ENCODE data around the gene RIMOC1.

GRCh38 chr5:41906151-41906550, 2.0 kb downstream of the RIMOC1 start:
- no peak for TF ChIP-seq CTCF (IDR thresholded peaks at IDR 0.05)
- TF ChIP-seq EZH2 (IDR thresholded peaks at IDR 0.05; ENCODE audit: borderline replicate concordance, insufficient read depth, low read depth, low read length, poor library complexity, severe bottlenecking) = no peak

Measured in B cell (primary cell).